Activated naive CD8-positive, alpha-beta T cell treated with anti-CD3 and anti-CD28 coated beads, Interleukin-2, amount 10 ng/mL, durations not matched to agents 7 days and 5 days (primary cell): ENCODE measurements around the gene GINM1. TPM values are rescaled to one million over a fixed set of nuclear protein-coding genes. Genes with fewer than 3 reads are reported as not detected.
A peak's percentile ranks its signal among the peaks of the same experiment; 100 is the strongest.

Source experiments
- ATAC-seq: fragments of 150-1000 bp; cut with Tn5 transposase; one replicate; pipeline ENCODE4 v1.10.0; 2021; ENCODE audit warnings: low read depth, moderate library complexity
- POLR2A ChIA-PET: fragments of 350-600 bp; sonication (Branson Sonifier 250); formaldehyde crosslinking; loops from one replicate; lab custom pipeline; 2021; ENCODE audit warnings: antibody characterized with exemption; lab: Charles Lee
- DNase-seq: peaks from one replicate; pipeline ENCODE4 v3.0.0; 2021
- H3K27ac Mint-ChIP-seq: one replicate; pipeline ENCODE4 v1.8.0; 2022; ENCODE audit warnings: mild to moderate bottlenecking, mixed read lengths
- H3K27me3 Mint-ChIP-seq: one replicate; pipeline ENCODE4 v1.8.0; 2022; ENCODE audit warnings: mild to moderate bottlenecking, moderate library complexity, mixed read lengths
- H3K36me3 Mint-ChIP-seq: one replicate; pipeline ENCODE4 v1.8.0; 2021; ENCODE audit warnings: mild to moderate bottlenecking, mixed read lengths
- H3K4me1 Mint-ChIP-seq: one replicate; pipeline ENCODE4 v1.8.0; 2021; ENCODE audit warnings: mixed read lengths
- H3K4me3 Mint-ChIP-seq: one replicate; pipeline ENCODE4 v1.8.0; 2022; ENCODE audit warnings: mild to moderate bottlenecking, moderate library complexity, mixed read lengths
- H3K9me3 Mint-ChIP-seq: one replicate; pipeline ENCODE4 v1.8.0; 2021; ENCODE audit warnings: mixed read lengths
- total RNA-seq, 2 experiments: library from RNA; stranded (reverse); gene quantifications; one replicate each; pipeline ENCODE4 v1.2.3, GENCODE V29; 2021

The GINM1 gene
- total RNA-seq, 2 experiments from 2014 or later: 21.9 to 22.8 TPM

DNA sequence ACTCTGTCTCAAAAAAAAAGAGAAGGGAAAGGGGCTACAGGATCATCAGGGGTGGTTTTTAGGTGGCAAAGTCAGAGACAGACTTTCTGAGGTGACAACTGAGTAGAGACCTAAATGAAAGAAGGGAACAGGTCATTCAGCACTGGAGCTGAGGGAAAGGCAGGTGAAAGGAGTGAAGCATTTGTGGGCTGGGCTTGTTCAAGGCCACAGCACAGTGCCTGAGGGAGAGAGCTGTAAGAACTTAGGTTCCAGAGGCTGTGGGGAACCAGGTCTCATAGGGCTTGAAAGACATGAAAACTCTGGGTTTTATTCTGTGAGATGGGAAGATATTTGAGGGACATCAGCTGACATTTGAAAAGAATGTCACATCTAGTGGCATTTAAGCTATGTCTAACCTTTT lies 61.5 kb downstream of the GINM1 start:
- POLR2A ChIA-PET: interaction anchor here (1.0 kb wide), 1 partner anchor 16 kb away, joined by 3 read pairs; no protein-coding TSS in a partner anchor
- H3K4me1 Mint-ChIP-seq: peaks cover 10% of the 10 kb centered on the region
- ATAC-seq (no peak), DNase-seq (no peak)
- no peaks in the 10 kb centered on the region for H3K9me3 Mint-ChIP-seq
- no peak overlapping the region for H3K4me3 Mint-ChIP-seq
- no peaks in the 10 kb centered on the region for H3K27me3 Mint-ChIP-seq
- peaks cover 30% of the 10 kb centered on the region for H3K36me3 Mint-ChIP-seq
- H3K27ac Mint-ChIP-seq: peak overlapping the region; percentile 1

DNA sequence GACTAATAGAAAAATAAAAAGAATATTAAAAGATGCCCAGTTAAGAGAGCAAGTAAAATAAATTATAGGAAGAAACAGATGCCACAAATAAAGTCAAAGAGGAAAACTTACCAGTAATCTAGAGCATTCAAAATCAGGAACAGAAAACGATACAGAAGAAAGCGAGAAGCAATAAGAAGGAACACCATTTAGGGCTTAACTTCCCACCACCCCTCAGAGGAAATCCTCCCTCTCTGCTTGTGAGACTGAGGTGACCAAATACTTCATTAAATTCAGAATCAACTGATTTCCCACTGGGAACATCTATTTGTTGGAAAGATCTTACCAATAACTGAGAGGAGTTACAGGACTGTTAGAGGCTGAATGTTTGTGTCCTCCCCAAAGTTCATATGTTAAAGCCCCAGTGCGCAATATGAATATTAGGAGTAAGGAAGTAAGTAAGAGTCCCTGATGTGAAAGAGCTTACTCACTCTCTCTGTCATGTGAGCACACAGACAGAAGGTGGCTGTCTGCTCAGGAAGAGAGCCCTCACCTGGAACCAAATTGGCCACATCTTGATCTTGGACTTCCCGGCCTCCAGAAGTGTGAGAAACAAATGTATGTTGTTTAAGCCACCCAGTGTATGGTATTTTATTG lies 62.8 kb downstream of the GINM1 start:
- peak; percentile 52 for ATAC-seq
- DNase-seq: no peak
- peaks cover 23% of the 10 kb centered on the region for H3K36me3 Mint-ChIP-seq

DNA sequence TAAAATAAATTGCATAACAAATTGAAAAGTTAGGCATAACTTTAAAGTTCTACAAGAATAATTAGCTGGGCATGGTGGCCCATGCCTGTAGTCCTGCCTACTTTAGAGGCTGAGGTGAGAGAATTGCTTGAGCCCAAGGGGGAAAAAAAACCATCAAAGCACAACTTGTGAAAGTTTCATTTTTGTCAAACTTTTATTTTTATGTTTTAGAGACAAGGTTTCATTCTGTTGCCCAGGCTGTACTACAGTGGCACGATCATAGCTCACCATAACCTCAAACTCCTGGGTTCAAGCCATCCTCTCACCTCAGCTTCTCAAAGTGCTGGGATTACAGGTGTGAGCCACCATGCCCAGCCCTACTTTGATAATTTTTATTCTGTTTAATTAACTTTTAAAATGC lies 68.1 kb downstream of the GINM1 start:
- H3K4me3 Mint-ChIP-seq: no peak overlapping the region
- H3K27me3 Mint-ChIP-seq: no peaks in the 10 kb centered on the region
- peaks cover 25% of the 10 kb centered on the region for H3K36me3 Mint-ChIP-seq
- ATAC-seq (no peak), DNase-seq (no peak)
- no peaks in the 10 kb centered on the region for H3K9me3 Mint-ChIP-seq
- no peak overlapping the region for H3K27ac Mint-ChIP-seq
- peaks cover 2% of the 10 kb centered on the region for H3K4me1 Mint-ChIP-seq
- POLR2A ChIA-PET: no interaction called here

More for the DNA sequence above, 62.8 kb downstream of the GINM1 start:
- Mint-ChIP-seq H3K27me3 (no peaks in the 10 kb centered on the region), H3K4me1 (peaks cover 8% of the 10 kb centered on the region), H3K27ac (peak overlapping the region; percentile 47), H3K9me3 (no peaks in the 10 kb centered on the region), H3K4me3 (no peak overlapping the region)
- POLR2A ChIA-PET: no interaction called here

DNA sequence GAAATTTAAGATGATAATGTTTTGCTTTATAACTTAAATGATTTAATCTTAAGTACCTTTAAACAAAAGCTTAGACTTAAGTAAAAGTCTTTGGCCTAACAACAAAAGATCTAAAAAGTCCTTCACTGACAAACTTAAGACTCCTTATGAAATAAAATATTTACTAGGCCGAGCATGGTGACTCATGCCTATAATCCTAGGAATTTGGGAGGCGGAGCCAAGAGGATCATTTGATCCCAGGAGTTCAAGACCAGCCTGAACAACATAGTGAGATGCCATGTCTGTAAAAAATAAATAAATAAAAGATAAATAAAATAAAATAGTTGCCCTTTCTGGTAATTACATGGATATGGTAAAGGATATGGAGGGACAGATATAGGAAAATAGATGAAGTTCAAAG lies 69.9 kb downstream of the GINM1 start:
- Mint-ChIP-seq H3K9me3 (no peaks in the 10 kb centered on the region), H3K27me3 (no peaks in the 10 kb centered on the region), H3K4me1 (no peaks in the 10 kb centered on the region), H3K36me3 (peaks cover 28% of the 10 kb centered on the region), H3K27ac (no peak overlapping the region), H3K4me3 (no peak overlapping the region)
- no peak for ATAC-seq
- POLR2A ChIA-PET: no interaction called here
- DNase-seq: no peak

Other genes with a start within 250 kb of the GINM1 start
- gene TAB2, start 248.7 kb upstream of the GINM1 start, total RNA-seq: 100 to 1,000 TPM; 115 to 130 TPM
- gene SUMO4, start 166.1 kb upstream of the GINM1 start, total RNA-seq: 1 to 10 TPM; 9.3 to 9.5 TPM
- gene ZC3H12D, start 81.4 kb upstream of the GINM1 start, total RNA-seq: 10 to 100 TPM; 25.5 to 27.0 TPM
- 10 to 100 TPM; 24.2 to 24.9 TPM for gene PPIL4, start 20.3 kb upstream of the GINM1 start, total RNA-seq
- gene KATNA1, start 82.3 kb downstream of the GINM1 start, total RNA-seq: 10 to 100 TPM; 22.6 to 26.5 TPM
- gene LATS1, start 151.7 kb downstream of the GINM1 start, total RNA-seq: 10 to 100 TPM; 37.7 to 38.5 TPM
- gene NUP43, start 180.2 kb downstream of the GINM1 start, total RNA-seq: 10 to 100 TPM; 61.2 to 67.6 TPM
- 10 to 100 TPM; 76.9 to 80.0 TPM for gene PCMT1, start 183.4 kb downstream of the GINM1 start, total RNA-seq